K562 (cell line): Measurements from ENCODE around the gene EEF2K. TPM values are rescaled to one million over a fixed set of nuclear protein-coding genes. Genes with fewer than 3 reads are reported as not detected.

Experiments
- AFF1 ChIP-seq, 2 experiments: fragments of 450-650 bp; IDR thresholded peaks; 2 replicates each; pipeline ENCODE4 v1.6.1; 2018; ENCODE audit warnings: mild to moderate bottlenecking in 2 of 2, low read depth in 1 of 2; ENCODE audit not compliant: partially characterized antibody in 2 of 2
- C11orf30 ChIP-seq: fragments of 450-650 bp; IDR thresholded peaks from 2 replicates; pipeline ENCODE4 v1.6.1; 2016; ENCODE audit warnings: low read depth, mild to moderate bottlenecking
- CBX2 ChIP-seq: fragments of 200-600 bp; sonication (generic); IDR thresholded peaks from one replicate; pipeline ENCODE4 v1.6.1; 2012; ENCODE audit warnings: mild to moderate bottlenecking, low read length, inconsistent platforms; ENCODE audit not compliant: insufficient read depth, poor library complexity, severe bottlenecking
- CEBPZ ChIP-seq: fragments of 150-350 bp; IDR thresholded peaks from 2 replicates; pipeline ENCODE4 v1.6.1; 2014; ENCODE audit warnings: low read depth, mild to moderate bottlenecking, low read length, borderline replicate concordance
- E2F3 ChIP-seq: fragments of 250-450 bp; sonication (Bioruptor Pico); IDR thresholded peaks from 2 replicates; pipeline ENCODE4 v1.4.0; 2020; ENCODE audit warnings: mild to moderate bottlenecking
- ETV6 ChIP-seq, 3 experiments: fragments of 150-350 bp in 1 of 3; sonication (generic) in 1 of 3; formaldehyde crosslinking in 1 of 3; IDR thresholded peaks; 2 replicates each; pipeline versions ENCODE4 v1.6.1 to v1.8.0; 2014 to 2022; ENCODE audit warnings: borderline replicate concordance in 2 of 3, low read depth in 2 of 3, antibody characterized with exemption in 1 of 3, low read length in 1 of 3, mild to moderate bottlenecking in 1 of 3, missing genetic modification reagents in 1 of 3
- HDAC1 ChIP-seq, 2 experiments: fragments of 450-650 bp; IDR thresholded peaks; 2 replicates each; pipeline ENCODE4 v1.6.1; 2016 to 2017; ENCODE audit warnings: inconsistent platforms in 1 of 2, mild to moderate bottlenecking in 1 of 2, moderate library complexity in 1 of 2
- HSF4 ChIP-seq: fragments of 250-450 bp; sonication (Bioruptor Pico); IDR thresholded peaks from 2 replicates; pipeline ENCODE4 v2.1.2; 2022; ENCODE audit warnings: mild to moderate bottlenecking, moderate library complexity, borderline replicate concordance
- LCOR ChIP-seq: sonication (generic); formaldehyde crosslinking; IDR thresholded peaks from 2 replicates; pipeline ENCODE4 v1.8.0; 2022; ENCODE audit warnings: mild to moderate bottlenecking, missing genetic modification reagents
- NKRF ChIP-seq: fragments of 450-650 bp; IDR thresholded peaks from 2 replicates; pipeline ENCODE4 v1.6.1; 2016; ENCODE audit warnings: borderline replicate concordance
- SMARCC2 ChIP-seq: fragments of 450-650 bp; IDR thresholded peaks from 2 replicates; pipeline ENCODE4 v1.6.1; 2017; ENCODE audit warnings: antibody characterized with exemption, moderate library complexity, mild to moderate bottlenecking, low read depth
- ZFP91 ChIP-seq: sonication (generic); formaldehyde crosslinking; IDR thresholded peaks from 2 replicates; pipeline ENCODE4 v1.8.0; 2022; ENCODE audit warnings: mild to moderate bottlenecking, missing genetic modification reagents
- polyA plus RNA-seq, 8 experiments: library from polyadenylated mRNA; depleted of rRNA in 4 of 8; stranded (reverse) in 5 of 8; unstranded in 3 of 8; fragments of >200 nt; fragmentation: Nextera tagmentation in 2 of 8; fragmentation: Illumina TruSeq in 1 of 8; extraction: Ambion mirVana in 2 of 8; extraction: Trizol in 1 of 8; gene quantifications; 2 replicates each; pipeline versions ENCODE4 v1.2.1 to v1.2.3, GENCODE V29; 2011 to 2014; ENCODE audit warnings: inconsistent platforms in 1 of 8, missing spikeins in 1 of 8
- total RNA-seq, 7 experiments: library from RNA; depleted of rRNA in 6 of 7; stranded (reverse); fragments of >200 nt in 6 of 7; fragmentation: Illumina TruSeq in 2 of 7; extraction: Trizol in 2 of 7; gene quantifications; 2 replicates each; pipeline versions ENCODE4 v1.2.1 to v1.2.3, GENCODE V29; 2011 to 2021; ENCODE audit warnings: low replicate concordance in 1 of 7

EEF2K gene
- total and polyA plus RNA-seq, 9 of the 15 experiments (the other 6 are each of a cell fraction or from before 2014, with no cell fraction given), result 3.0 to 35.2 (median 12.2) TPM

GRCh38 chr16:22296225-22297113, 90.4 kb downstream of the EEF2K start (continued):
- TF ChIP-seq CEBPZ (no peak), HDAC1 (IDR thresholded peaks at IDR 0.05) (peak in 1 of 2 experiments; percentile 14; a peak in 1 of 4 replicates), AFF1 (IDR thresholded peaks at IDR 0.05; ENCODE audit: low read depth in 1 of 2, partially characterized antibody in 2 of 2) (peak in 1 of 2 experiments; percentile 86), SMARCC2 (no peak), LCOR (no peak), ZFP91 (CRISPR knock-in tag) (peak; percentile 94), CBX2 (no peak), C11orf30 (peak; percentile 42; the same call in 1 of the 2 replicates), ETV6 (IDR thresholded peaks at IDR 0.05; ENCODE audit: borderline replicate concordance in 1 of 2, low read depth in 2 of 2, low read length in 1 of 2) (0 out of 4 replicates have a peak, but pooled peaks of 1 of the 2 experiments have one; percentile 16), ETV6 (CRISPR knock-in tag; IDR thresholded peaks at IDR 0.05; ENCODE audit: borderline replicate concordance) (no peak), HSF4 (CRISPR knock-in tag) (no peak), E2F3 (CRISPR knock-in tag) (no peak), NKRF (no peak)
